Mucosa of descending colon (tissue), 3 donors: Measurements from ENCODE around the gene NFATC1. TPM values are rescaled to one million over a fixed set of nuclear protein-coding genes. Genes with fewer than 3 reads are reported as not detected.

Experiments used
- ATAC-seq: fragments of 200-7000 bp; cut with Tn5 transposase; one replicate; pipeline ENCODE4 v1.9.1; 2020; ENCODE audit warnings: mild to moderate bottlenecking, moderate library complexity
- DNase-seq, 3 donors: peaks; one replicate each; pipeline ENCODE4 v3.0.0-alpha.2; 2020
- H3K36me3 ChIP-seq: fragments of 200-600 bp; one replicate; pipeline ENCODE4 v1.8.0; 2021; ENCODE audit warnings: low read depth, mild to moderate bottlenecking
- H3K4me1 ChIP-seq: fragments of 200-600 bp; one replicate; pipeline ENCODE4 v1.8.0; 2021; ENCODE audit warnings: low read depth, mild to moderate bottlenecking
- H3K4me3 ChIP-seq: fragments of 200-600 bp; one replicate; pipeline ENCODE4 v1.8.0; 2021; ENCODE audit warnings: mild to moderate bottlenecking
- H3K9me3 ChIP-seq: fragments of 200-600 bp; one replicate; pipeline ENCODE4 v1.8.0; 2021; ENCODE audit warnings: mild to moderate bottlenecking
- intact Hi-C, 2 donors: fragments of 100-400 bp; cut with DNase I in 1 of 2; cut with micrococcal nuclease in 1 of 2; formaldehyde crosslinking; loops; one replicate each; pipeline versions ENCODE4 v1.11.0 to v1.11.1; 2022; cut with DNase I, micrococcal nuclease
- total RNA-seq, 3 donors: library from RNA; stranded (reverse); fragmentation: NEBNext Ultra II Directional in 2 of 3; extraction: Animal tissue kit (Norgen Biotek cat#: 25700) in 2 of 3; gene quantifications; one replicate each; pipeline versions ENCODE4 v1.2.1 to v1.2.4, GENCODE V29; 2021 to 2023
- TF ChIP-seq, protein P1 (sequence below): fragments of 200-600 bp; IDR thresholded peaks from one replicate; pipeline ENCODE4 v1.8.0; 2022; ENCODE audit warnings: antibody characterized with exemption, mild to moderate bottlenecking
- donor health status: DM: no; HTN: no; CAD: no; lungs with moderate emphysema.
- donor health status: DM: no; HTN: no; CAD: no.
- donor health status: DM: no; HTN: yes; CAD: no.

Gene NFATC1
- total RNA-seq, 3 donors from 2014 or later, result 2.9 to 12.9 (median 4.6) TPM

DNA sequence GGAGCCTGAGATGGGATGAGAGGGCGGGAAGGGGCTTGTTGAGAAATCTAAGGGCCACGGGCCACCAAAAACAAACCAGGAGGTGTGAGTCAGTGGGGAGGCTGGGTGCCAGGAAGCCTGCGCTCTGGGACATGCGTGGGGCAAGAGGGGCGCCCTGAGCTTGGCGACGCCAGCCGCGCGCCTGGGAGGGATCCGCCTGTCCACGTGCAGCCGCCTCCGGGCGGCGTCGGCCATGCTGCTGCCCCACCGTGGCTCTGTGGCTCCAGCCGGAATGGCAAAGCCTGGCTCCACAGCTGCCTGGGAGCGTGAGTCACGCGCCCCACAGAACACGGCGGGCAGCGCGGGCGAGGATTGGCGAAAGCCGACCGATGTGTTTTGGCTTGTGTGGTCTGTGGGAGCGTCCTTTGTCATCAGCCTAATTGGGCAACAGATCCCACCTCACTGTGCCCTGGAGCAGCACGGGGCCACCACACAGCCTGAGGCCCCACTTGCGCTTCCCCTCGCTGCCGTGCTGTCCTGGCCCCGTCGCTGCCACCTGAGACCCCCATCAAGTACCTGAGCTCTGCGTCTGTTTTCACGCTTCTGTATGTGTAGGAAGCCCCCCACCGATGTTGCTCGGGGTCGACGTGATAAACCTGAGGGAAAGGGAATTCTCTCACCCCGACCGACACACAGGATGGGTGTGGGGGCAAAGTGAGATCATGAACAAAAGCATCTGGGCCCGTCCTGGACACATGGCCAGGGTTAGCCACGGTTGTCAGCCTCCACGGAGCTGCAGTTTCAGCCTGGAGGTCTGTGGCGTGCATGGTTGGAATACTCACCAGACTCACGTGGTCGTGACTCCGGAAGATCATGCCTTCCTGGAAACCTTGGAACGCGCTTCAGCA lies 80.5 kb downstream of the NFATC1 start:
- ATAC-seq, result no peak
- no peaks in the 10 kb centered on the region for H3K4me1 ChIP-seq
- peak in 1 of 3 donors; percentile 19 for DNase-seq
- peaks cover 3% of the 10 kb centered on the region for H3K9me3 ChIP-seq
- intact Hi-C loops, result no loop called here
- no peaks in the 10 kb centered on the region for H3K36me3 ChIP-seq
- H3K4me3 ChIP-seq, result no peak overlapping the region
- TF ChIP-seq, protein P1, sequence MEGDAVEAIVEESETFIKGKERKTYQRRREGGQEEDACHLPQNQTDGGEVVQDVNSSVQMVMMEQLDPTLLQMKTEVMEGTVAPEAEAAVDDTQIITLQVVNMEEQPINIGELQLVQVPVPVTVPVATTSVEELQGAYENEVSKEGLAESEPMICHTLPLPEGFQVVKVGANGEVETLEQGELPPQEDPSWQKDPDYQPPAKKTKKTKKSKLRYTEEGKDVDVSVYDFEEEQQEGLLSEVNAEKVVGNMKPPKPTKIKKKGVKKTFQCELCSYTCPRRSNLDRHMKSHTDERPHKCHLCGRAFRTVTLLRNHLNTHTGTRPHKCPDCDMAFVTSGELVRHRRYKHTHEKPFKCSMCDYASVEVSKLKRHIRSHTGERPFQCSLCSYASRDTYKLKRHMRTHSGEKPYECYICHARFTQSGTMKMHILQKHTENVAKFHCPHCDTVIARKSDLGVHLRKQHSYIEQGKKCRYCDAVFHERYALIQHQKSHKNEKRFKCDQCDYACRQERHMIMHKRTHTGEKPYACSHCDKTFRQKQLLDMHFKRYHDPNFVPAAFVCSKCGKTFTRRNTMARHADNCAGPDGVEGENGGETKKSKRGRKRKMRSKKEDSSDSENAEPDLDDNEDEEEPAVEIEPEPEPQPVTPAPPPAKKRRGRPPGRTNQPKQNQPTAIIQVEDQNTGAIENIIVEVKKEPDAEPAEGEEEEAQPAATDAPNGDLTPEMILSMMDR, result no peak

DNA sequence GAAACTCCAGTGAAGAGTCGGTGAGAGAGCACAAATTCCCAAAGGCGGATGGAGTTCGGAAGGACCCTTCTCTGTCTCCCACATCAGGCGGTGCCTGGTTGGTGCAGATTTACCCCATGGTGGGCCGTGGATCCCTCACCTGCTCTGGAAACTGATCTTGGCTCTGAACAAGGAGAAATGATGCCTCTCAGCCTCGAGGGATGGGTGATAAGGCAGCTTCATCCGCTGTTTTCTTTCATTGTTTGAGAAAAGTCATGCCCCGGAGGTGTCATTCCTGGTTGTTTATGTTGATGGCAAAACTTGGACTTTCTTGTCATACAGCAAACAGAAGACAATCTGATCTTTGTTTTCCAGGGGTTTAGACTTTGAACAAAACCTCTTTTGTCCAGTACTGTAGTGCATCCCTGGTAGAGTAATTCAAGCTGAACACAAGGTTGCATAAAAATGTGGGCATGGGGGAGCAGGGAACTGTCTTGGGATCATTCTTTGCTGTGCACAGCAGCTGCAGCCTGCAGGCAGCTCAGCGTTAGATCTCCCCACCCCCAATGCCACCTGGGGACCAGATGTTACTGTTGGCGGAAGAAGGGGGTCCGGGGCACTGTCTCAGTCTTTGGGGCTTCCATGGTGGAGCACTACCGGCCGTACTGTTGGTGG lies 81.3 kb downstream of the NFATC1 start:
- H3K36me3 ChIP-seq, result no peaks in the 10 kb centered on the region
- no peaks in the 10 kb centered on the region for H3K4me1 ChIP-seq
- DNase-seq (peak in 1 of 3 donors; percentile 5), ATAC-seq (no peak)
- intact Hi-C loops, result no loop called here
- H3K9me3 ChIP-seq, result peaks cover 3% of the 10 kb centered on the region
- H3K4me3 ChIP-seq, result no peak overlapping the region
- TF ChIP-seq, protein P1, result no peak

DNA sequence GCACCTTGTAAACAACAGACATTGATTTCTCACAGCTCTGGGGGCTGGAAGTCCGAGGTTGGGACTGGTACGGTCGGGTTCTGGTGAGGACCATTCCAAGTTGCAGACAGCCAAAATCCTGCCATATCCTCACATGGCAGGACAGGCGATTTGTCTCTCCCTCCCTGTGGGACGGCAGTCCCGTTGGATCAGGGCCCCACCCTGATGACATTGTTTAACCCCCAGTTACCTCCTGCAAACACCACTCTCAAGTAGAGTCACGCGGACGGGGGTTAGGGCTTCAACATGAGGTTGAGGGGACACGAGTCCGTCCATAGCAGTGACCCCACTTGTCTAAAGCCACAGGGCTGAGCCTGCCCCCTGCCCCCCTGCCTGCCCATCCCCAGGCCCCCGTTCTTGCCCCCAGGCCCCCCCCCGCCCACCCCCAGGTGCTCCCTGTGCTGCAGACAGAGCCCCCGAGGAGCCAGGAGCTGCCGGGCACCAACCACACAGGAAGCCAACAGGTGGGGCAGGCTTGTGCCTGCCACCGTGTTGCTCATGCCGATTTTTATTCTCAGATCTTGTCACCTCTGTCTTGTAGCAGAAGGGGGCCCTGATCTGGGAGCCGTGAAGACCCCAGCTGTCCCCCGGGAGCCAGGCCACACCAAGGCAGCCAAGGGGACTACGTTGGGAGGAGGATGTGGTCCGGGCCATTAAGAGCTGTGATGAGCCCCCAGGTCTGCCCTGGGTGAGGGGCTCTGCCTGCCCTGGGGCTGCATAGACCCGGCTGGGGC lies 82.2 kb downstream of the NFATC1 start:
- DNase-seq (peak in 1 of 3 donors; percentile 32), ATAC-seq (no peak)
- no peaks in the 10 kb centered on the region for H3K36me3 ChIP-seq
- no peaks in the 10 kb centered on the region for H3K4me1 ChIP-seq
- TF ChIP-seq, protein P1, result no peak
- H3K9me3 ChIP-seq, result peaks cover 3% of the 10 kb centered on the region
- intact Hi-C loops, result no loop called here
- no peak overlapping the region for H3K4me3 ChIP-seq

DNA sequence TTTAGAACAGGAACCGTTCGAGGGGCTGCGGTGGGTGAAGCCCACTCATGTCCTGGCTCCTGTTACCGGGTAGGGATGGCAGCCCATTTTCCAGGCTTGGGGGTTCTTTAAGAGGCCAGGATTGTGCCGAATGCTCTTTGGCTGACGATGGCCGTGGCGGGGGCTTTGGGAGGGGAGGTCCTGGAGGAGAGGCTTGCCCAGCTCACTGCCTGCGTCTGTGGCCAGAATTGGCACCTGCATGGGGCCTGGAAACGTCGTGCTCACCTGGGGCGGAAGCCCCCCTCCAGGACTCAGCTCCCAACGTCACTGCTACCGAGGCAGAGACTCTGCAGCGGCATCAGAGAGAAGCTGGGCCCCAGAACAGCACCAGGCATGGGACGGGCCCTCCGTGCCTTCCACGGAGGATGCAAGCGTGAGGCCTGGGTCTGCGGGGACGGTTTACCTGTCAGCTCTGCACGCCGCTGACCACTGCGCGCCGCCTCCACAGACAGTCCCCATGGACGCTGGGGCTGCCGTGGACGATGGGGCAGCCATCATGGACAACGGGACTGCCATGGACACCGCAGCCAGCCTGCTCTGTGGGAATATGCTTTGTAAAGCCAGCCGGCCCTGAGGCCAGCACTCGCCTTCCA lies 82.9 kb downstream of the NFATC1 start:
- no peaks in the 10 kb centered on the region for H3K36me3 ChIP-seq
- peak in 1 of 3 donors; percentile 36 for DNase-seq
- peaks cover 3% of the 10 kb centered on the region for H3K9me3 ChIP-seq
- intact Hi-C loops, result no loop called here
- TF ChIP-seq, protein P1, result no peak
- H3K4me3 ChIP-seq, result no peak overlapping the region
- ATAC-seq, result no peak
- no peaks in the 10 kb centered on the region for H3K4me1 ChIP-seq

DNA sequence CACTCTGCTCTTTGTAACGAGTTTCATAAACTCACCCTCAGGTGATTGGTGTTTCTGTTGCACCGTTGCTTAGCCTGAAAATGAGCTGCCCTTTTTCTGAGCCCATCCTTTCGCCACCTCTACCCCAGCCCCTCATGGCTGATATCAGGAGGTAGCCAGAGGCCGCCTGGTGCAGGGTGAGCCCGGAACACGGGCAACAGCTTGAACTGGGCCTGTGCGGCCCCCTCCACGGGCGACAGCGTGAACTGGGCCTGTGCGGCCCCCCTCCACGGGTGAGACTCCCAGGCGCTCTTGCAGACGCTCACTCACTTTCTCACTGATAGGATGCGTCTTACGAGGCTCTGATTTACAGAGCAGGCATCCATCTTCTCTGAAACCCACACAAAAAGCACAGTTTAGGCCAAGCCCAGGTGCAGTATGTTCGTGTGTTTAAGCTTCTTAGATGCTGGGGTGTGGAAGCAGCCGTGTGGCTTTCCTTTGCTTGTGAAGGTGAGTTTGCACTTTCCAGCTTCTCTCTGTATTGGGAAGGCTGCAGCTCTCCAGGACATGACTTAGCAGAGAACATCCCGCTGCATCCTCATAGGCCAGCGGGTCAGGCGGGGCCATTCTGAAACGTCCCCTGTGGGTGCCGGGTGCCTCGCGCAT lies 83.5 kb downstream of the NFATC1 start:
- intact Hi-C loops, result no loop called here
- H3K4me1 ChIP-seq, result no peaks in the 10 kb centered on the region
- DNase-seq, result peak in 1 of 3 donors; percentile 23
- no peaks in the 10 kb centered on the region for H3K36me3 ChIP-seq
- H3K9me3 ChIP-seq, result peaks cover 3% of the 10 kb centered on the region
- no peak overlapping the region for H3K4me3 ChIP-seq
- ATAC-seq, result no peak
- TF ChIP-seq, protein P1, result no peak
